ENCODE results near the gene ENDOU. TPM values are rescaled to one million over a fixed set of nuclear protein-coding genes. Genes with fewer than 3 reads are reported as not detected.
A peak's percentile ranks its signal among the peaks of the same experiment; 100 is the strongest.

The ENDOU gene
- total and polyA plus RNA-seq, 10 donors, result 0.05 to 0.92 (median 0.24) TPM; not detected in 4

DNA sequence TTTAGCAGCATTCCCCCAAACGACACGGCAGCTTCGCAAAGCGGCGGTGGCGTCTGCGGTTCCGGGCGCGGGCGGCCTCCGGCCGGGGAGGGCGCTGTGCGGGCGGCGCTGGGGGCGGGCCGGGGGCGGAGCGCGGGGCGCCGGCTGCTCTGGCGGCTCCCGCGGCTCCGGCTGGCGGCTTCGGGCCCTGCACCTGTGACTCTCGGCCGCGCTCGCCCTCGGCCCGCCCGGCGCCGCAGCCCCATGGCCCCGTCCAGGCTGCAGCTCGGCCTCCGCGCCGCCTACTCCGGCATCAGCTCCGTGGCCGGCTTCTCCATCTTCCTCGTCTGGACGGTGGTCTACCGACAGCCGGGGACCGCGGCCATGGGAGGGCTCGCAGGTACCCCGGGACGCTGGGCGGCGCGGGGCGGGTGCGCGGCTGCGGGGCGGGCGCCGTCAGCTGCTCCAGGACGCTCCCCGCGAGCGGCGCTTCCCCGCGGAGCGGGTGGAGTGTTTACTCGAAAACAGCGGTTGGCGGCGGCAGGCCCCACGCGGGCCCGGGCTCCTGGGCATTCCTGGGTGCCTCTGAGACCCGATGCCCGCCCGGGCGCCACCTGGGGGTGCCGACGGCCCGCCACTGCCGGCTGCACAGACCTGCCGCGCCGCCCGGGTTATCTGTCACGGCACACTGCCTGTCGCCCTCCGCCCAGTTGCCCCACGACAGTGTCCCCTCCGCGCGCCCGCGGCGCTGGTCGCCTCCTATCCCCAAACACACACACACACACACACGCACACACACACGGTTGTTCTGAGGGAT lies 48.0 kb upstream of the ENDOU start, which contains the start of gene SLC48A1:
Gene SLC48A1 (plus strand): TSS at position 177 of the 796 bp plus-strand sequence. CDS start 67 bp downstream, at position 244.
- Histone ChIP-seq H3K4me1 (peaks cover 21 to 73% (median 61%) of the 10 kb centered on the region in 6 donors), H3K27me3 (replicated peaks in 1 of 7) (no peaks in the 10 kb centered on the region), H3K9me3 (no peaks in the 10 kb centered on the region), H3K4me3 (peak within 1 kb of the TSS; percentile 69 to 98 (median 86)), H3K27ac (peak within 1 kb of the TSS; percentile 77 to 93 (median 85)), H3K36me3 (no peaks in the 10 kb centered on the region)
- WGBS, 5 donors, result 0 to 1% (median 1%) methylated on average over 28 to 106 of the region's 106 CpGs
- intact Hi-C loops (cut with DNase I; ENCODE audit: low total_unique reads), result no loop called here
- DNase-seq, result peak; percentile 96
- TF ChIP-seq POLR2AphosphoS5 (IDR thresholded peaks at IDR 0.05), result peak; percentile 61 to 84 (median 74)
- TF ChIP-seq, protein P1, sequence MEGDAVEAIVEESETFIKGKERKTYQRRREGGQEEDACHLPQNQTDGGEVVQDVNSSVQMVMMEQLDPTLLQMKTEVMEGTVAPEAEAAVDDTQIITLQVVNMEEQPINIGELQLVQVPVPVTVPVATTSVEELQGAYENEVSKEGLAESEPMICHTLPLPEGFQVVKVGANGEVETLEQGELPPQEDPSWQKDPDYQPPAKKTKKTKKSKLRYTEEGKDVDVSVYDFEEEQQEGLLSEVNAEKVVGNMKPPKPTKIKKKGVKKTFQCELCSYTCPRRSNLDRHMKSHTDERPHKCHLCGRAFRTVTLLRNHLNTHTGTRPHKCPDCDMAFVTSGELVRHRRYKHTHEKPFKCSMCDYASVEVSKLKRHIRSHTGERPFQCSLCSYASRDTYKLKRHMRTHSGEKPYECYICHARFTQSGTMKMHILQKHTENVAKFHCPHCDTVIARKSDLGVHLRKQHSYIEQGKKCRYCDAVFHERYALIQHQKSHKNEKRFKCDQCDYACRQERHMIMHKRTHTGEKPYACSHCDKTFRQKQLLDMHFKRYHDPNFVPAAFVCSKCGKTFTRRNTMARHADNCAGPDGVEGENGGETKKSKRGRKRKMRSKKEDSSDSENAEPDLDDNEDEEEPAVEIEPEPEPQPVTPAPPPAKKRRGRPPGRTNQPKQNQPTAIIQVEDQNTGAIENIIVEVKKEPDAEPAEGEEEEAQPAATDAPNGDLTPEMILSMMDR (IDR thresholded peaks at IDR 0.05 in 8 of 11, conservative IDR thresholded peaks at IDR 0.05 in 3 of 11), result peak in 4 of 11 experiments; percentile 16 to 68 (median 46)
- peak in 1 of 3 donors; percentile 53 for TF ChIP-seq POLR2A (IDR thresholded peaks at IDR 0.05)

DNA sequence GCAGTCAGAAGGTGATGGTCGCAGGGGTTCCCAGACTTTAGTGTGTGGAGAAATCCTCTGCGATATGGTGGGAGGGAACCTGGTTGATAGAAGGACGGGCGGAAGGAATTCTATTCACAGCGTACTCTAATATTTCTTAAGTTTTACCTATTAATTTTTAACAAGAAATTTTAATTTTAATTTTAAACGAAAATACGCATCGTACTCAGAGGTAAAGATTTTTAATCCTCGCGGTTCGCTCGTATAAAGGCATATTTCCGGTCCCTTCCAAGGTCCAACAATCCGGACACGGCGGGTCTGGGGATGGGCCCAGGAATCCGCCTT lies 47.4 kb upstream of the ENDOU start:
- peak overlapping the region; percentile 59 to 93 (median 85) for H3K27ac ChIP-seq
- no peaks in the 10 kb centered on the region for H3K27me3 ChIP-seq (replicated peaks in 1 of 7)
- DNase-seq, result no peak
- intact Hi-C loops (cut with DNase I; ENCODE audit: low total_unique reads), result no loop called here
- no peak for TF ChIP-seq POLR2A (IDR thresholded peaks at IDR 0.05)
- TF ChIP-seq, protein P1 (IDR thresholded peaks at IDR 0.05 in 8 of 11, conservative IDR thresholded peaks at IDR 0.05 in 3 of 11), result peak in 4 of 11 experiments; percentile 13 to 62 (median 38)
- peak overlapping the region in 7 of 8 donors; percentile 12 to 98 (median 87) for H3K4me3 ChIP-seq
- H3K36me3 ChIP-seq, result no peaks in the 10 kb centered on the region
- peaks cover 21 to 68% (median 56%) of the 10 kb centered on the region in 6 donors for H3K4me1 ChIP-seq
- H3K9me3 ChIP-seq, result no peaks in the 10 kb centered on the region
- 14 to 18% (median 16%) methylated on average over 17 of the region's 17 CpGs for WGBS, 5 donors

DNA sequence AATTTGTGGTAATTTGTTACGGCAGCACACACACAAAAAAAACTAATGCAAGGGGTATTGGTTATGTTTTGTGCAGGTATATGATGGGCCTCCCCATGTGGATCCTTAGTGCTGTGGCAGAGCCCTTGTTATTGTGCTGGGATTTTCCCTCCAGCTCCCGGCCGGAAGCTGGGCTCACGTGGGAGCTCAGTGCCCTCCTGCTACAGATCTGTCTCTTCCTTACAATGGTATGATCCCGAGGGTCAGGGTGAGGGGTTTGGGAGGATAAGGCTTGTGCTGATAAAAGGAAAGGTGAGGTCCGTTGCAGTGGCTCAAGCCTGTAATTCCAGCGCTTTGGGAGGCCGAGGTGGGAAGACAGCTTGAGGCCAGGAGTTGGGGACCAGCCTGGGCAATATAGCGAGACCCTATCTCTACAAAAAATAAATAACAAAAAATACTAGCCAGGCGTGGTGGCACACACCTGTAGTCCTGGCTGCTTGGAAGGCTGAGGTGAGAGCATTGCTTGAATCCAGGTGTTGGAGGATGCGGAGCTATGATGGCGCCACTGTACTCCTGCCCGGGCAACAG lies 46.9 kb upstream of the ENDOU start:
- DNase-seq, result peak; percentile 67
- 72 to 86% (median 79%) methylated on average over 13 of the region's 13 CpGs for WGBS, 5 donors
- Histone ChIP-seq H3K27me3 (replicated peaks in 1 of 7) (no peaks in the 10 kb centered on the region), H3K4me3 (peak overlapping the region in 2 of 8 donors; percentile 97 to 98), H3K4me1 (peaks cover 17 to 62% (median 52%) of the 10 kb centered on the region in 6 donors), H3K27ac (peak overlapping the region in 2 of 8 donors; percentile 91 to 93), H3K36me3 (no peaks in the 10 kb centered on the region), H3K9me3 (no peaks in the 10 kb centered on the region)
- TF ChIP-seq POLR2AphosphoS5 (IDR thresholded peaks at IDR 0.05) (no peak), POLR2A (IDR thresholded peaks at IDR 0.05) (no peak)
- TF ChIP-seq, protein P1 (IDR thresholded peaks at IDR 0.05 in 8 of 11, conservative IDR thresholded peaks at IDR 0.05 in 3 of 11), result no peak
- intact Hi-C loops (cut with DNase I; ENCODE audit: low total_unique reads), result no loop called here

DNA sequence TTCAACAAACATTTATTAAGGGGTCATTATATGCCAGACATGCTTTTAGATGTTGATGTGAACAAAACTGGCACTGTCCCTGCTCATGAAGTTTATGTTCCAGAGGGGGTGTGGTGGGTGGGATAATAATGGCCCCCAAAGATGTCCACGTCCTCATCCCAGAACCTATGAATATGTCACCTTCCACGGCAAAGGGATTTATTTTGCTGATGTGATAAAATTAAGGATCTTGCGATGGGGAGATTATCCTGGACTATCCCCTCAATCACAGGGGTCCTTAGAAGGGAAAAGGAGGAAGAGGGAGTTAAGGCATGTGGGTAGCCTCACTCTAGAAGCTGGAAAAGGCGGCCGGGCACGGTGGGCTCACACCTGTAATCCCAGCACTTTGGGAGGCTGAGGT lies 46.0 kb upstream of the ENDOU start:
- WGBS, 5 donors, result 92 to 97% (median 94%) methylated on average over 6 of the region's 6 CpGs
- TF ChIP-seq, protein P1 (IDR thresholded peaks at IDR 0.05 in 8 of 11, conservative IDR thresholded peaks at IDR 0.05 in 3 of 11), result no peak
- TF ChIP-seq POLR2AphosphoS5 (IDR thresholded peaks at IDR 0.05) (no peak), POLR2A (IDR thresholded peaks at IDR 0.05) (no peak)
- no peak overlapping the region for H3K27ac ChIP-seq
- intact Hi-C loops (cut with DNase I; ENCODE audit: low total_unique reads), result no loop called here
- no peaks in the 10 kb centered on the region for H3K36me3 ChIP-seq
- peaks cover 12 to 62% (median 49%) of the 10 kb centered on the region in 6 donors for H3K4me1 ChIP-seq
- no peak for DNase-seq
- H3K9me3 ChIP-seq, result no peaks in the 10 kb centered on the region
- no peaks in the 10 kb centered on the region for H3K27me3 ChIP-seq (replicated peaks in 1 of 7)
- no peak overlapping the region for H3K4me3 ChIP-seq
